Measurements from ENCODE around the gene TLR5.

TLR5 gene

DNA sequence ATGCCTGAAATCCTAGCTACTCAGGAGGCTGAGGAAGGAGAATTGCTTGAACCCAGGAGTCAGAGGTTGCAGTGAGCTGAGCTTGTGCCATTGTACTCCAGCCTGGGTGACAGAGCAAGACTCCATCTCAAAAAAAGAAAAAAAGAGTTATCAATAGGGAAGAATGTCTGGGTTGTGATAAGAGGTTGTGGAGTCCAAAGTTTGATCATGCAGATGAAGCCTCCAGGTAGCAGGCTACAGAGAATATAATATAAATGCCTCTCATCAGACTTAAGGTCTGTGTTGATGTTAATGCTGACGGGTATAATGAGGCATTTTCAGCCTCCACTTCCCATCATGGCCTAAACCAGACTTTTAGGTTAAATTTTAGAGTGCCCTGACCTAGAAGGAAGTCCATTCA is 24.6 kb downstream of the TLR5 start:
- FAIRE-seq: no peak
- no peak for DNase-seq (ENCODE audit: insufficient read length, low spot score)

DNA sequence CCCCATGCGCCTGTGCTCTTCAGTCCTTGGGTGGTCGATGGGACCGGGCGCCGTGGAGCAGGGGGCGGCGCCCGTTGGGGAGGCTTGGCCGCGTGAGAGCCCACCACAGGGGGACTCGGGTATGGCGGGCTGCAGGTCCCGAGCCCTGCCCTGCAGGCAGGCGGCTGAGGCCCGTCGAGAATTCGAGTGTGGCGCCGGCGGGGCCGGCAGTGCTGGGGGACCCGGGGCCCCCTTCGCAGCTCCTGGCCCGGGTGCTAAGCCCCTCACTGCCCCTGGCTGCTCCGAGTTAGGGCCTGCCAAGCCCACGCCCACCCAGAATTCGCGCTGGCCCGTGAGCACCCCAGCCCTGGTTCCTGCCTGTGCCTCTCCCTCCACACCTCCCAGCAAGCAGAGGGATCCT is 26.1 kb downstream of the TLR5 start:
- no peak for FAIRE-seq

DNA sequence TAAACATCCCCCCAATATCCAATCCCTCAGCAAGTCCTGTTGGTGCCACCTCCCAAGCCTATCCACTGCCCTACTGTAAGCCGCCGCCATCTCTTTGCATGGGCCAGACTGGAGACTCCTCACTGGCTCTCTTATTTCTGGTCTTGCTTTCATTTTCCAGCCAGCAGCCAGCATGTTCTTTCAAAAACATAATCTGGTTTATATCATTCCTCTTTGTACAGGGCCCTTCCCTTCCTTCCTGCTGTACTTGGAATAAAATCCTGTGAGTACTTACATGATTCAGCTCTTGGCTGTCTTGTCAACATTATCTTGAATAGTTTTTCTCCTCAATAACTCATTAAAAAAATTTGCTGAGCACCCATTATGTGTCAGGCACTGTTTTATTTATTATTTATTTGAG is 28.2 kb downstream of the TLR5 start:
- FAIRE-seq: no peak

More for the DNA sequence above, 26.1 kb downstream of the TLR5 start:
- no peak for DNase-seq (ENCODE audit: insufficient read length, low spot score)

DNA sequence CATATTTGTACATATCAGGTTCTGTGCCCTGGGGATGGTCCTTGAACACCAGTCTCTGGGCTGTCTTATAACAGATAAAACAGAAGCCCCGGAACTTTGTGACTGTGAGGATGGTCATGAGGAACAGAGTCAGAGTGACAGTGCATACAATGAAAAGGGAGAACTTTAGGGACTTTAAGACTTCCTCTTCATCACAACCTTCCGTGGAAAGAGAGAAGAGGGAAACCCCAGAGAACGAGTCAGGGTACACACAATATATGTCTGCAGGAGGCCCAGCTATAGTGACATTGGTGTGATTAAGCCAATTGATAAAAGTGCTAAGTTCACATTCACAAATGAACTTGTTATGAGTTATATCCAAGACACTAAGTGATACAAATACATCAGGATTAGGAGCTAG is 32.1 kb downstream of the TLR5 start:
- FAIRE-seq: no peak
- DNase-seq (ENCODE audit: insufficient read length, low spot score): no peak

More for the DNA sequence above, 28.2 kb downstream of the TLR5 start:
- no peak for DNase-seq (ENCODE audit: insufficient read length, low spot score)

DNA sequence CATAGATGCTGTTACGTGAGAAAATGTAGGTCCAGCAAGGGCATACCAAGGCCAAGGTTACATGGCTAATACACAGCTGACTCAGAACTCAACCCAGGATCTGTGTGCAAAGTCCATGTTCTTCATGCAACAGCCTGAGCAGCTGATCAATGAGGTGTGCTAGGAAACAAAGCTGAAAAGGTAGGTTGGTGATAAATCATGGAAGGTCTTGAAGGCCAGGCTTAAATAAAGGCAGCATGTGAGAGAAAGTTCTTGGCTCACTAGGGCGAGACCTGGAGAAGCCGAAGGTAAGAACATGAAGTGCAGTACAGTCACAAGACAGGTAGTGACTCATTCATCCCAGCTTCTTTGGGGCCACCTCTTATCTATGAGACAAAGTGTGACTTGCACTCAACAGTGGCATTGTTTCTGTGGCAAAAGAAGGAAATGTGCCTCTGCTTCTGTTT is 33.4 kb downstream of the TLR5 start:
- DNase-seq (ENCODE audit: insufficient read length, low spot score) (no peak), FAIRE-seq (no peak)

DNA sequence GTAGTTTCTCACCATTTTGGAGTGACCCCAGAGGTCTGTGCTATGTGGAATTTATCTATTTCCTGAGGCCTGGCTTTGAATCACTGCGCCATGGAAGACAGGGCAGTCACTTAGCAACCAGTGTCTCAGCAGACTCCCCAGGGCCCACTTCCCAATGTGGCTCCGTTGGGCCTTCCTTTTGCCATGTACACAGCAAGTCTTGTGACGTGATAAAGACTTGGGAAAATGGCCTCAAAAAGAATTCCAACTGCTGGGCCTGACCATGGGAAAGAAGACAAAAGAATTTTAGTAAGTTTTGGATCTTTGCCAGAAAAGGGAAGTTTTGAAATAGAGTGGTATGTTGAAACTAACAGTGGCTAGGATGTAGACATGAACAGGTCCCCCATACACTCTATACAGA is 36.2 kb downstream of the TLR5 start:
- no peak for DNase-seq (ENCODE audit: insufficient read length, low spot score)
- no peak for FAIRE-seq

DNA sequence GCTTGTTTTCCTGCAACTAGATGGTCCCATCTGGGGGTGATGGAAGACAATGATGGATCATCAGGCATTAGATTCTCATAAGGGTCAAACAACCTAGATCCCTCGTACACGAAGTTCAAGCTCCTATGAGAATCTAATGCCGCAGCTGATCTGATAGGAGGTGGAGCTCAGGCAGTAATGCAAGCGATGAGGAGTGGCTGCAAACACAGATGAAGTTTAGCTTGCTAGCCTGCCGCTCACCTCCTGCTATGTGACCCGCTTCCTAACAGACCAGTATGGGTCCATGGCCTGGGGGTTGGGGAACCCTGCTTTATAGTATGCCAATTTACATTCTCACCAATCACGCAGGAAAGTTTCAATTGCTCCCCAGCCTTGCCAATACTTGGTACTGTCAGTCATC is 37.5 kb downstream of the TLR5 start:
- DNase-seq (ENCODE audit: insufficient read length, low spot score) (no peak), FAIRE-seq (no peak)

DNA sequence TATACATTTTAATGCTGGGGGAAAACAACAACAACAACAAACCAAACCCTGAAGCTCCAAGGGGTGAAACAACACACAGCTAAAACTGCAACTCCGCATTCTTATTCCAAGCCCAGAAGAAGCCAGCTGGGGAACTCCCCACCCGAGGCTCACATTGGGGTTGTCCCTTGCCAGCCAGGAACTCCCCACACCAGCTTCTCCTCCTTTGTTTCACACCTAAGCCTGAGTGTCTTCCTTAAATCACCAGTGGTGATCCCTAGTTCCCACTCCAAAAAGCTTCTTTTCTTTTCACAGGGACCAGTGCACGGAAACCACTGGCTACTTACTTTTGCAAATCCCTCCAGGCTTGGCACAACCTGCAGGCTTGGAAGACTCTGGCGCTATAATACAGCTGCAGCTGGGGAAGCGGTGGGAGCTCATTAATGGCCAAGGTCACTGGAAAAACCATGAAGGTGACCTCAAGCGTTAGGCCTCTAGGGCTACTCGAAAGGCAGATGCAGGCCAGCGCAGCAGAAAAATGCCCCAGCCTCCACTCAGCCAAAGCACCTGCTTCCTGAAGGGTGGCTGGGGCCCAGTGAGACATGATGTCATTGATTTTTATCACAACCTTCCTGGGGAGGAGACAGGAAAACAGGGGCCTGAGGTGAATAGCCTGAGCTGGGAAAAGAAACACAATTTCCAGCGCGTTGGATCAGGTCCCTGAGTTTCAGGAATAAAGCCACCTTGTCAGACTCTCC is 40.1 kb downstream of the TLR5 start:
- FAIRE-seq (no peak), DNase-seq (ENCODE audit: insufficient read length, low spot score) (no peak)

DNA sequence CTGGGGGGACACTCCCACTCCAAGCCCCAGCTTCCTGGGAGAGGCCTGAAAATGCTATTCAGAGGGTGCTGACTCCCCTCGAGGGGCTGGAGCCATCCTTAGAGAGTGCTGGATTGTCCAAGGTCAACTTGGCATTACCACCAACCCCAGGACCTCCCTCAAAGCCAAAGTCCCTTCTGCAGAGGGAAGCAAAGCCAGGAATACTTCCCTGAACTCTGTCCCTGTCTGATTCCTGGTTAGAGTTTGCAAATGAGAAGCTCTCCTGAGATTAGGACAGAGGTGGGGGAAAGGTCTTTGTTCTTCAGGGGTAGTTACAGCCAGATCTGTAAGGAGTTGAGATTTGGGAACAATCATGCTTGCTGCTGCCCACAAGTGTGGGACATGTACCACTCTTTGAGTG is 45.3 kb downstream of the TLR5 start:
- DNase-seq (ENCODE audit: insufficient read length, low spot score) (no peak), FAIRE-seq (no peak)

DNA sequence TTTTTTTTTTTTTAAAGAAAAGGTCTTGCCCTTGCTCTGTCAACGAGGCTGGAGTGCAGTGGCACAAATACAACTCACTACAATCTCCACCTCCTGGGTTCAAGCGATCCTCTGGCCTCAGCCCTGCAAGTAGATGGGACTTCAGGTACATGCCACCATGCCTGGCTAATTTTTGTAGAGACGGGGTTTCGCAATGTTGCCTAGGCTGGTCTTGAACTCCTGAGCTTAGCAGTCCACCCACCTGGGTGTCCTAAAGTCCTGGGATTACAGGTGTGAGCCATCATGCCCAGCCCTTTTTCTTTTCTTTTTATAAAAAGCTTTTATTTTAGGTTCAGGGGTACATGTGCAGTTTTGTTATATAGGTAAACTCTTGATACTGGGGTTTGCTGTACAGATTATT is 47.2 kb downstream of the TLR5 start:
- no peak for FAIRE-seq
- DNase-seq (ENCODE audit: insufficient read length, low spot score): no peak

DNA sequence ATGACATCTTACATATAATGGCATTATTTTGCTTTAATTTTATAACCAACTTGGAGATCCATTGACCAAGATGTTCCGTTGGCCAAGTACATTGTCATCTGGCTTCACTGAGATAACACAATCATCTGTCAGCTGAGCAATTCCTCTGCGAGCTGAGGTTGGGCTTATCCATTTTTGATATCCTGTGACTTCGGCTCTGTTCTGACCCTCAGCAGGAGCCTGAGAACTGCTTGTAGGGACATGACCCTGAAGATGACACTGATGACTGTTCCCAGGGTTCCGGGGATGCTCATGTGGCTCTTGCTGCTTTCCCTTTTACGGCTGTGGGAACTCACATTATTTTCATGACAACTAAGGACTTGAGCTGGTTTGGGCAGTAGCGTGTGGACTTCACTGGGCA is 51.2 kb downstream of the TLR5 start:
- no peak for FAIRE-seq
- DNase-seq (ENCODE audit: insufficient read length, low spot score): no peak

DNA sequence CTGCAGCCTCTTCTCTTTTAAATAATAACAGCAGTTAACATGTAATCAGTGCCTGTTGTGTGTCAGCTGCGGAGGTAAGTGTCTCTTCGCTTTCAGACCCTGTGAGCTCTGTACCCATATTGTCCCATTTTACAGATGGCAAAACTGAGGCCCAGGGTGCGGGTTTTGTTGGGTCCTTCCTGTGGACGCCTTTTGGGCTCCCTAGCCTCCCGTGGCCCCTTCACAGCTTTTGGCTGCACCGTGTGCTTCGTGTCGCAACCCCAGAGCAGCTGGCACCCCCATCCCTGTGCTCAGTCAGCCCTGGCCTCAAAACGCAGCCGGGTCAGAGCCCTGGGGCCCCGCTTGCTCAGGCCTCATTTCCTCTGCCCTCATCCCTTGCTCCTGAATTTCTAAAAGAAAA is 53.8 kb downstream of the TLR5 start:
- DNase-seq (ENCODE audit: insufficient read length, low spot score): no peak
- FAIRE-seq: no peak

DNA sequence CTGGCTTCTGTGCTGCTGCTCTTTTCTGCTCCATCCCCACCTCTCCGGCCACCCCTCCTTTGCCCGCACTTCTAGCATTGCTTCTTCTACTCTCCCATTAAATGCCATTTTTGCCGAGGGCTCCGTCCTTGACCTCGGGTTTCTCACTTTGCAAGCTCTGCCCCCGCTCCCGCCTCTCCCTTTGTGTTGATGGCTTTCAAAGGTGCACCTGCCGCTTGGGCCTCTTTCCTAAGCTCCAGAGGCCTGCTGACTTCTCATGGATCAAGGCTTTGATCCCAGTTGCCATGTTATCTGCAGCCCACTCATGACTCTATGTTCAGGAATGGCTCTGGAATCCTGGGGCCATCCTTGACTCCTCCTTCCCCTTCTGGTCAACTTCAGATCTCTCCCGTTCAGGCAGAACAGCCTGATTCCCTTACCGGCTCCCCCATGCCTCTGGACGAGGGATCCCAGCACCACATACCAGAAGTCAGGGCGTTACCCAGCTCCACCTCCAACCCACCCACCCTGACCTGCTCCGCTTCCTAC is 54.3 kb downstream of the TLR5 start:
- no peak for FAIRE-seq
- DNase-seq (ENCODE audit: insufficient read length, low spot score): no peak

DNA sequence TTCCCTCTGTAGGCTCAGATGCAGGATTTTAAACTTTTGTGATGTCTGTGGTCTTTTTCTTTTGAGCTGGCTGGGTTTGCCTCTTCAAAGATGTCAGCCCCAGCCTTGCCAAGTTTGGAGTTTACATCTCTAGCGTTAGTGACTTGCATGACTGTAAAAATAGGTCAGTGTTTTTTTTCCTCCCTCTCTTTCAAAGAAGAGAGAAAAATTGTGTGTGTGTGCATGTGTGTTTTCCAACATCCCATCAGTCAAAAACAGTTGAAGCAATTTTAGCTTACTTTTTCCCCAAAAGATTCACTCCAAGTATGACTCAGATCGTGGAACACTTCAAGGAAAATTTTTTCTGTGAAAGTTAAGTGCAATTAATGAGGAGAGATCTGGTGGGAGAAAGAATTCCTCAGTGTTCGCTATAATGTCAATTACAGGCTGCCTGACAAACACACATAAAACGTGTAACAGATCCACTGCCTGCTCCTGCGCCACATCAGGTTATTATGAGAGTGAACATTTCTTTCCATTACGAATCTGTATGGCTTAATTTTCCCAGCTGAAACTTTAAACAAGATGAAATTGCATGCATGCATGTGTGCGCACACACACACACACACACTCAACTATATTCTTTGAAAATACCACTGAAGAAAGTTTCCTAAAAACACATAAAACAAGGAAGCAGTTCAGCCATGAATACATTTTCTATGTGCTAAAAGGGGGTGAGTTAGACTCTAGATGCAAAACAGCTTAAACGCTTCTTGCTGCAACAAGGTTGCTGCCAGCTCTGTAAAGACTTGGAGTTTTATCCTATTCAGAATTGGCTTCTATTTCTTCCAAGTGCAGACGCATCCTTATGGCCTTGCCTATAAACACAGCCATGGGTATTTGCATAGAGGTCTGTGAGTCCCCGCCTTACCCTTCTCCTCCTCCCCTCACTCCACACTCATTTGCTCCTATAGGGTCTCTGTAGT is 55.5 kb downstream of the TLR5 start:
- FAIRE-seq: no peak
- DNase-seq (ENCODE audit: insufficient read length, low spot score): no peak

DNA sequence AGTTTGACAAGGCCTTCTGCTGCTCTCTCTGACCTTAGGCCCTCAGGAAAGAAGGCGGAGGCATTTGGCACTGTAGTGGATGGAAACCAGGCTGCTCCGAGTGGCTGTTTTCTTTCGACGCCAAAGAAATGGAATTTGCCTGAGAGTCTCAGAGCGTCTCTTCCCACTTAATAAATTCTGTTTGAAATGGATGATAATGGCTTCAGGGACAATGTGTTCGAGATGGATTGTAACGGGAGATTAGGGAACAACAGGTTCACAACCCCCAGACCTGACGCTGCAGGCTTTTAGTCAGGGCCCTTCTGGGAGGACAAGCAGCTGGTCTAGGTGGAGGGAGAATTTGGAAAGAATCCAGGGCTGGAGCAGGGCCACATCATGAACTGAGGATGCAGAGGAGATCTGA is 58.6 kb downstream of the TLR5 start:
- no peak for FAIRE-seq
- DNase-seq (ENCODE audit: insufficient read length, low spot score): no peak

DNA sequence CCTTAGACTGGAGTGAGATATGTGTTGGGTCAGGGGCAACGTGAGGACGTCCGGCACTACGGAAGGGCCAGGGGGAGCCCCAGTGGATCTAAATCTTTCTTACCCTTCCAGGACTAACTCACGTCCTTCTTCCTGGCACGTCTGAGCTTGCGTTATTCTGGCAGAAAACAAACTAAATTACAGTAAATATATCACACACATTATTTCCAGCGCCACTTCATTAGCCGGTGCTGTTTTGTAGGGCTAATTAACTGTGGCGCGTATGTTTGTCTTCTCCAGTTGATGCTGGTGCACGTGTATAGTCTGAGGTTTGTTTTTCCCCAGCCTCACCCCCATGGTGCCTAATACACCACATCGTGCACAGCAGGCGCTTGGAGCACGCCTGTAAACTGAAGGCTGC is 59.2 kb downstream of the TLR5 start:
- FAIRE-seq (no peak), DNase-seq (ENCODE audit: insufficient read length, low spot score) (no peak)

DNA sequence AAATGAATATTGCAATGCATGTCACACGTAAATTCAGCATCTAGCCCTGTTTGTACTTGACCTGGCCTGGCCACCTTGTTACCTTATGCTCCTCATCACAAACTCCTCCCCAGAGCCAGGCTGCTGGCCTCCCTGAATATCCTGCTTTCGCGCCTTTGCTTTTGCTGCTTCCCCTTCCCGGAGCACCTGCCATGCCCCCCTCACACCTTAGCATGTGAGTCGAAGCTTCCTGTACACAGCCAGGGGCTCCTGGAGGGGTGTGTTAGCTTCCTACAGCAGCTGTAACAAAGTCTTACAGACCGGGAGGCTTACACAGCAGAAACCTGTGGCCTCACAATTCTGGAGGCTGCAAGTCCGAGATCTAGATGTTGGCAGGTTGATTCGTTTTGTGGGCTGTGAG is 60.1 kb downstream of the TLR5 start:
- FAIRE-seq (no peak), DNase-seq (ENCODE audit: insufficient read length, low spot score) (no peak)

DNA sequence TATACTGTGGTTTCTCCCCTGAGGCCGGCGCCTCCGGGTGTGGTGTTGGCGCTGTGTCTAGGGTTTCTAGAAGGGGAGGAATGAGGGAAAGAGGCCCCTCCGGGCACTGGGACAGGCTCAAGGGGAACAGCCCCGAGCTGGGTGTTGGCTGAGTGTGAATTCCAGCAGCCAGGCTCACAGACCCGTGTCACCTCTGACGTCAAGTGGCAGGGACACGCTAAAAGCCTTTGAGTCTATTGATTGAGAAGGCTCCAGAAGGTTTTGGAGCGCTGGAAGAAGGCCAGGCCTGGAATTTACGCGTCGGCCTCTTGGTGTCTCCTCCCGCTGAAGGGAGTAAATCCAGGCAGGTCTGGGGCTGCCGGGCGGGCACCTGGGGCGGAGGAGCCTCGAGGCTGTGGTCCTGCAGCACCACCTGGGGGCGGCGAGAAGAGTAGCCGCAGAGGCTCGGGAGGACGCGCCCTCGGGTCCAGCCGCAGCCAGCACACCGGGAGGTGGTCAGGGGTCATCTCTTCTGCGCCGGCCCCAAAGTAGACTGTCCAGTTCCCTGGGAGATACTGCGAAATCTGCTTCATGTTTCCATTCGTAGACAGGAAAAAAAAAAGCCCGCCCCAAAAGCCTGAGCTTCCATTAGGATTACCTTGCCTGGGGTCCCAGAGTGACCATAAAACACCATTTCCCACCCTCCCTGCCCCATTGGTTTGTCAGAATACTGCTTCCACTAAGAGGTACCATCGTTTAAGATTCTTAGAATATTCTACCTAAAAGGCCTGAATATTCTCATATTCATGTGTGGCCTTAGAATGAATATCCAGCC is 61.7 kb downstream of the TLR5 start:
- FAIRE-seq (peak; percentile 93), DNase-seq (ENCODE audit: insufficient read length, low spot score) (peak; percentile 70)

DNA sequence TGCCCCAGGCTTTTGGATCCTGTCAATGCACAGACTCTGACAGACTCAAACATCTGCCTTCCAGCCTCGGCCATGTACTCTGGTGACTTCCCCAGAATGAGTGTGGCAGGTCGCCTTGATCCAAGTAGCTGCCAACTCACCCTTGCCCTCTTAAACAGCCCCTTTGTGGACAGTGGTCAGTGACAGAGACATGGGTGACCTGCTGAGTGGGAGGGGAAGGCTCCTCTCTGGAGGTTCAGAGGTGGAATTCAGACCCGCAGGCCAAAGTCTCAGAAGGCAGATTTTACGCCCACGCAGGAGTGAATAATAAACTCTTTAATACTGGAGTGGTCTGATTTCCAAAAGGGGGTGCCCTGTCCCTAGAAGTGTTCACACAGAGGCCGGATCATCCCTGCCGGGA is 63.5 kb downstream of the TLR5 start:
- DNase-seq (ENCODE audit: insufficient read length, low spot score) (no peak), FAIRE-seq (no peak)

DNA sequence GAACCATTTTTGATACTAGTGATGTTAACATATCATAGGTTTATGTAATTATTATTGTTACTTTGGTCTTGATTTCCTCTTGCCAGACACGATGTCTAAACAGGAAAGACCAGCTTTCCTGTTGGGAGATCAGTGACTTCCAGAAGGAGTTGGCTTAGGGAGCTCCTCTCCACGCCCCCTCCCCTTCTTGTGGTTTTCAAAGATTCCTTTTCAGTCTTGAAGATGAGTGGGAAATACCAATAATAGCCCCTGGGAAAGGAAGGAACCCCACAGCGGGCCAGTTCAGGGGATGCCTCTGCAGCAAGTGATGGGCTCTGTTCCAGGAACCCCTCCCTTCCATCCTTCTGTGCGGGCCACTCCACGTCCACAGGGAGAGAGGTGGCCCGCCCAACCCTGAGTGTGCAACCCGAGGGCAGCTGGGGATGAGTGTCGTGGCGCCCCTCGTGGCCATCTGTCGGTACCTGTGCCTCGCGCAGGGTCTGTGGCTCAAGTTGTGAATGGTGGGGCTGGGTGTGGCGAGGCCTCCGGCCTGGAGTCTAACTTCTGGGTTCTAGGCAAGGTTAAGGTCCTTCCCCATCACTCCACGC is 65.7 kb downstream of the TLR5 start:
- DNase-seq (ENCODE audit: insufficient read length, low spot score) (no peak), FAIRE-seq (no peak)
